Adipose tissue (tissue), 3 donors: ENCODE measurements around the gene B3GNT7. TPM values are rescaled to one million over a fixed set of nuclear protein-coding genes. Genes with fewer than 3 reads are reported as not detected.
"Not testable (repeated sequence)": the region's sequence is repeated elsewhere in the genome, so short reads cannot be mapped to it uniquely, and the experiment has no call there.

ENCODE experiments used
- H3K27ac ChIP-seq: one replicate; pipeline ENCODE4 v1.5.1; 2013; ENCODE audit warnings: low read depth, low read length
- WGBS, 3 donors: extraction: QIAGEN DNeasy Blood & Tissue Kit; methylation state at CpG; one replicate each; pipeline ENCODE4 v1.1.7; 2013; 5-methylcytosine and 5-hydroxymethylcytosine counted together
- polyA plus RNA-seq, 3 donors: library from polyadenylated mRNA; stranded (reverse); fragments of 200-250 nt; gene quantifications; one replicate each; pipeline ENCODE4 v1.2.3, GENCODE V29; 2013
- donor health status: healthy with polysubstance abuse.
- donor health status: Bipolar disorder and iron deficiency.
- donor health status: healthy.

B3GNT7 gene
- polyA plus RNA-seq, 3 donors, result 1.1 to 4.5 (median 3.3) TPM

GRCh38 chr2:231411831-231412617 is 16.5 kb downstream of the B3GNT7 start:
- H3K27ac ChIP-seq, result no peak overlapping the region
- 2 to 3% (median 2%) methylated on average over 58 to 67 of the region's 67 CpGs for WGBS, 3 donors

- no peak overlapping the region for H3K27ac ChIP-seq
- WGBS, 3 donors, result 37 to 45% (median 40%) methylated on average over 9 of the region's 9 CpGs
These were observed 17.1 kb downstream of the B3GNT7 start for GRCh38 chr2:231412618-231412963.

GRCh38 chr2:231413456-231413855 is 17.9 kb downstream of the B3GNT7 start:
- 87 to 92% (median 89%) methylated on average over 6 of the region's 6 CpGs for WGBS, 3 donors

GRCh38 chr2:231413921-231414476 is 18.5 kb downstream of the B3GNT7 start:
- H3K27ac ChIP-seq, result no peak overlapping the region
- 47 to 78% (median 73%) methylated on average over 15 of the region's 15 CpGs for WGBS, 3 donors

More at GRCh38 chr2:231413456-231413855, 17.9 kb downstream of the B3GNT7 start:
- no peak overlapping the region for H3K27ac ChIP-seq

GRCh38 chr2:231415029-231415428 is 19.5 kb downstream of the B3GNT7 start:
- H3K27ac ChIP-seq, result no peak overlapping the region

GRCh38 chr2:231418820-231419640 is 23.5 kb downstream of the B3GNT7 start:
- 80 to 89% (median 88%) methylated on average over 26 of the region's 26 CpGs for WGBS, 3 donors
- H3K27ac ChIP-seq, result no peak overlapping the region

- WGBS, 3 donors, result 77 to 84% (median 79%) methylated on average over 9 of the region's 9 CpGs
- H3K27ac ChIP-seq, result no peak overlapping the region
These were observed 25.6 kb downstream of the B3GNT7 start for GRCh38 chr2:231421051-231421580.

- H3K27ac ChIP-seq, result no peak overlapping the region
These were observed 26.5 kb downstream of the B3GNT7 start for GRCh38 chr2:231422056-231422455.

GRCh38 chr2:231423176-231423575 is 27.7 kb downstream of the B3GNT7 start:
- H3K27ac ChIP-seq, result no peak overlapping the region
- 87 to 95% (median 93%) methylated on average over 10 of the region's 10 CpGs for WGBS, 3 donors

More at GRCh38 chr2:231422056-231422455, 26.5 kb downstream of the B3GNT7 start:
- 66 to 80% (median 67%) methylated on average over 2 of the region's 2 CpGs for WGBS, 3 donors

- 61 to 67% (median 62%) methylated on average over 8 of the region's 8 CpGs for WGBS, 3 donors
- H3K27ac ChIP-seq, result no peak overlapping the region
These were observed 29.8 kb downstream of the B3GNT7 start for GRCh38 chr2:231425291-231425810.

GRCh38 chr2:231425811-231426703 is 30.5 kb downstream of the B3GNT7 start:
- WGBS, 3 donors, result 67 to 73% (median 72%) methylated on average over 20 to 21 of the region's 21 CpGs
- no peak overlapping the region for H3K27ac ChIP-seq

GRCh38 chr2:231427116-231427515 is 31.6 kb downstream of the B3GNT7 start:
- H3K27ac ChIP-seq, result no peak overlapping the region
- WGBS, 3 donors, result 81 to 91% (median 87%) methylated on average over 3 of the region's 3 CpGs

- WGBS, 3 donors, result 73 to 85% (median 76%) methylated on average over 6 of the region's 6 CpGs
- no peak overlapping the region for H3K27ac ChIP-seq
These were observed 33.6 kb downstream of the B3GNT7 start for GRCh38 chr2:231429152-231429551.

GRCh38 chr2:231429901-231430300 is 34.4 kb downstream of the B3GNT7 start:
- WGBS, 3 donors, result 86 to 95% (median 91%) methylated on average over 3 of the region's 3 CpGs
- H3K27ac ChIP-seq, result no peak overlapping the region

- not testable (repeated sequence) for H3K27ac ChIP-seq
- 85 to 87% (median 86%) methylated on average over 4 of the region's 4 CpGs for WGBS, 3 donors
These were observed 34.9 kb downstream of the B3GNT7 start for GRCh38 chr2:231430437-231430836.

GRCh38 chr2:231431606-231432005 is 36.1 kb downstream of the B3GNT7 start:
- no peak overlapping the region for H3K27ac ChIP-seq
- 91 to 96% (median 95%) methylated on average over 4 of the region's 4 CpGs for WGBS, 3 donors

- WGBS, 3 donors, result 75 to 83% (median 79%) methylated on average over 8 of the region's 8 CpGs
- no peak overlapping the region for H3K27ac ChIP-seq
These were observed 38.5 kb downstream of the B3GNT7 start for GRCh38 chr2:231433990-231434389.

- H3K27ac ChIP-seq, result no peak overlapping the region
- 89 to 93% (median 91%) methylated on average over 13 of the region's 13 CpGs for WGBS, 3 donors
These were observed 41.4 kb downstream of the B3GNT7 start for GRCh38 chr2:231436957-231437356.
